Lung microvascular endothelial cell (primary cell): Measurements from ENCODE around the gene HSD17B11. TPM values are rescaled to one million over a fixed set of nuclear protein-coding genes. Genes with fewer than 3 reads are reported as not detected.
A peak's percentile ranks its signal among the peaks of the same experiment; 100 is the strongest.
"Not testable (repeated sequence)": the region's sequence is repeated elsewhere in the genome, so short reads cannot be mapped to it uniquely, and the experiment has no call there.

ENCODE experiments used
- DNase-seq, 2 donors: peaks; one replicate each; pipeline versions ENCODE4 v3.0.0 to v3.0.0-alpha.2; 2010; ENCODE audit warnings: low read depth in 2 of 2
- total RNA-seq: library from RNA; depleted of rRNA; stranded (reverse); fragments of >200 nt; gene quantifications from 2 replicates; pipeline ENCODE4 v1.2.1, GENCODE V29; 2014

HSD17B11 gene, protein sequence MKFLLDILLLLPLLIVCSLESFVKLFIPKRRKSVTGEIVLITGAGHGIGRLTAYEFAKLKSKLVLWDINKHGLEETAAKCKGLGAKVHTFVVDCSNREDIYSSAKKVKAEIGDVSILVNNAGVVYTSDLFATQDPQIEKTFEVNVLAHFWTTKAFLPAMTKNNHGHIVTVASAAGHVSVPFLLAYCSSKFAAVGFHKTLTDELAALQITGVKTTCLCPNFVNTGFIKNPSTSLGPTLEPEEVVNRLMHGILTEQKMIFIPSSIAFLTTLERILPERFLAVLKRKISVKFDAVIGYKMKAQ
- total RNA-seq, result 31.2 and 35.5 TPM in 2 replicates

DNA sequence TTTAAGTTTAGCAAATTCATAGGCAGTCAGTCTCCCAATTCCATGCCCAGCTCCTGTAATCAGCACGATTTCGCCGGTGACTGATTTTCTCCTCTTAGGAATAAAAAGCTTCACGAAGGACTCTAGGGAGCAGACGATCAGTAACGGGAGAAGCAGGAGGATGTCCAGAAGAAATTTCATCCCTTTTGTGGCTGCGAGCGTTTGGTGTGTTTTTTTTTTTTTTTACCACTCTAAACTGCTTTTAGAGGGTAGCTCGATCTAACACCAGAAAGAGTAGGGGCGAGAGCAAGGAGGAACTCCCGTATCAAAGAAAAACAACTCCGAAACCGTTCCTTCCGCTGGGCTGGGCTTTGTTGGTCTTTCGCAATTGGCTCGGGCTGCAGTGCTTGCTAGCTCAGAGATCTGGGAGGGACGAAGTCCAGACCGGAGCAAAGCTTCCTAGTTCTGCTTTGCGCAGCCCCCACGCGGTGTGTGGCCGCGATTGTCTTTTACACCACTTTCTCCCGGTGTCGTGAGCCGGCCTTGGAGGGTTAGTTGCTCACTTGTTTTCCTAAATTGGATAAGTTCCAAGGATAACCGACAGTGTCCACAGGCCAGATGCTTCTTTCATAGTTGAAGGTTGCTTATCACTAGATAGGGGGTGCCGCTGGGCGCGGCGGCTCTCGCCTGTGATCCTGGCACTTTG is at the start of gene HSD17B11:
TSS of gene HSD17B11 (minus strand) at position 298 of the 685 bp plus-strand sequence. CDS start at position 180, 118 bp downstream.
- peak; percentile 83 to 96 for DNase-seq

DNA sequence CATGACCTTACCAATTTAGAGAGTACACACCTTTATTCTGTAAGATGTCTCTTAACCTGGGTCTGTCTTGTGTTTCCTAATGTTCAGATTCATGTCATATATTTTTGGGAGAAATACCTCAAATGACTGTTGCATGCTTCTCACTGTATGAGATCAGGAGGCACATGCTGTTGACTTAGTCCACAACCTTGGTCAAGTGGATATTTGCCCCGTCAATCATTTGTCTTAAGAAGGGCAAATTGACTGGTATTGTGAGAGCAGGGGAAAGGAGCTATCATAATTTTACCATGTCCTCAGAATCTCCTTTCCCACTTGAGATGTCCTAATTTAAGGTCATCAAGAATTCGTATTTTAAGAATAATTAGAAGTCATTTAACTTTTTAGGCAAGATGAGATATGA is 42.4 kb upstream of the HSD17B11 start:
- DNase-seq, result no peak

DNA sequence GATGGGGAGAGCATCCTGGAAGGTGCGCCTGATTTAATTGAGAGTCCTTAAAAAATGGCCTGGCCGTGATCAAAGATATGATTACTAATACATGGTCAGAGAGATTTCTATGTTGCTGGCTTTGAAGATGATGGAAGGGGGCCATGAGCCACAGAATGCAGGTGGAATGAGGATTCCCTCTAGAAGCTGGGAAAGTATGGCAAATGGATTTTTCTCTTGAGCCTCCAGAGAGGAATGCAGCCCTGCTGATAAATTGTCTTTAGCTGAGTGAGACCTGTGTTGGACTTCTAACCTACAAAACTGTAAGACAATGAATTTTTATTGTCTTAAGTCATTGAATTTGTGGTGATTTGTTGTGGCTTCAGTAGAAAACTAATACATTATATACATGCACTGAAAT is 39.0 kb upstream of the HSD17B11 start:
- no peak for DNase-seq

DNA sequence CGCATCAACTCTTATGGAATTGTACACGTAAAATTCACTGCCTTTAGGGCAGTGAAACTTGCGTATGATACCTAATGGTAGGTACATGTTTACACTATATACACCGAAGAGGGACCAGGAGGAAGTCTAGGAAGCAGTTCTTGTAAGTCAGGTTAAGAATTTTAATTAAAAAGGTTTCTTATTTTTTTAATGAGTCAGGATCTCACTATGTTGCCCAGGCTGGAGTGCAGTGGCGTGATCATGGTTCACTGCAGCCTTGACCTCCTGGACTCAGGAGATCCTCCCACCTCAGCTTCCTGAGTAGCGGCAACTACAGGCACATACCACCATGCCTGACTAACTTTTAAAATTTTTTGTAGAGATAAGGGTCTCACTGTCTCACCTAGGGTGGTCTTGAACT is 38.0 kb upstream of the HSD17B11 start:
- no peak for DNase-seq

DNA sequence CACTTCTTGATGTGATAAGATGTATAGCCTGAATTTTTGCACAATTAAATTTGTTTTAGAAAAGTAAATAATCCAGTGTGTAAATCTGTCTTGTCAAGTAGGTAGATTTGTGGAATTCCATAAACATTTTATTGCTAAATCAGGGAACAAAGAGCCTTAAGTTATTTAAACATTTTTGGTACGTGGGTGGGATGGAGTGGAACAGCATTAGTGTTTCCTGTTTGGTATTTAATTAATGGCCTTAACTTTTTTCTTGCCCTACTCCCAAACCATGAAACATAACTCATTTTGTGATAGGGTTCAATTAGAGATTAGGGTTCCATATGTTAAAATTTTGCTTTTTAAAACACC is 36.5 kb upstream of the HSD17B11 start:
- DNase-seq, result no peak

DNA sequence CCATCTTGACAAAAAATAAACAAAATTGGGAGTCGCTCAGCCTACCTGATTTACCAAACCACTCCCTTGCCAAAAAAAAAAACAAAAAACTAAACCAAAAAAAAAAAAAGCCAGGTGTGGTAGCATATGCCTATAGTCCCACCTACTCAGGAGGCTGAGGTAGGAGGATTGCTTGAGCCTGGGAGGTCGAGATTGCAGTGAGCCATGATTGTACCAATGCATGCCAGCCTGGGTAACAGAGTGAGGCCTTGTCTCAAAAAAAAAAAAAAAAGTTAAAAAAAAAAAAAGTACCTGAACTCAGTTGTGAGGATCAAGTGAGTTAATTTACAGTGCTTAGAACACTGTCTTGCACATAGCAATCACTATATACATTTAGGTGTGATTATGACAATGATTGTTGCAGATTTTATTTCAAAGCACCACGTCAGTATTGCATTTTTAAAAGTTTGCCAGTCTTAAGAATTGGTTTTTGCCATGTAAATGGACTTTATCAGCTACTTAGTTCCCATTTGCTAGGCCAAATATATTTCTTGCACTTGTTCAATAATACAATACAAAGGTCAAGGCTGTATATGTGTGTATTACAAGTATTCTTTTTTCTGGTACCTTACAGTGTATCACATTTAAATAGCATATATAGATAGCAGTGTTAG is 36.0 kb upstream of the HSD17B11 start:
- DNase-seq, result no peak

DNA sequence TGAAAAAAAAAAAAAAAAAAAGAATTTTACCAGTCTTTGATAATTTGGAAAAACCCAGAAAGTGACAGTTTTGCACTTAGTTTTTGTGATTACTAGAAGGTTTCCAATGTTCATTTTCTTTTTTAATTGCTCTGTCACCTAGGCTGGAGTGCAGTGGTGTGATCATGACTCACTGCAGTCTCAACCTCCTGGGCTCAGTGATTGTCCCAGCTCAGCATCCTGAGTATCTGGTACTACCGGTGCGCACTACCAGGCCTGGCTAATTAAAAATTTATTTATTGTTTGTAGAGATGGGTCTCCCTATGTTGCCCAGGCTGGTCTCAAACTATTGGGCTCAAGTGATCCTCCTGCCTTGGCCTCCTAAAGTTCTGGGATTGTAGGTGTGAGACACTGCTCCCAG is 34.7 kb upstream of the HSD17B11 start:
- DNase-seq, result peak in 1 of 2 donors; percentile 9

DNA sequence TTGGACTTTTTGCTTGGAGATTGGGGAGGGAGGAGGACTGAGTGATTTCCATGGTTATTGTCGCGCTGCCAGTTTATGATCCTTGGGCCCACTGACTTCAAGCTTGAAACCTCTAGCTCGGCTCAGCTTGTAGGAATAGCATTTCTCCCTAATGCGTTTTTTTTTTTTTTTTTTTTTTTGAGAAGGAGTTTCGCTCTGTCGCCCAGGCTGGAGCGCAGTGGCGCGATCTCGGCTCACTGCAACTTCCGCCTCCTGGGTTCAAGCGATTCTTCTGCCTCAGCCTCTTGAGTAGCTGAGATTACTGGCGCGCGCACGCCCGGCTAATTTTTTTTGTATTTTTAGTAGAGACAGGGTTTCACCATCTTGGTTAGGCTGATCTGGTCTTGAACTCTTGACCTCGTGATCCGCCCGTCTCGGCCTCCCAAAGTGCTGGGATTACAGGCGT is 33.1 kb upstream of the HSD17B11 start:
- DNase-seq, result not testable (repeated sequence)

DNA sequence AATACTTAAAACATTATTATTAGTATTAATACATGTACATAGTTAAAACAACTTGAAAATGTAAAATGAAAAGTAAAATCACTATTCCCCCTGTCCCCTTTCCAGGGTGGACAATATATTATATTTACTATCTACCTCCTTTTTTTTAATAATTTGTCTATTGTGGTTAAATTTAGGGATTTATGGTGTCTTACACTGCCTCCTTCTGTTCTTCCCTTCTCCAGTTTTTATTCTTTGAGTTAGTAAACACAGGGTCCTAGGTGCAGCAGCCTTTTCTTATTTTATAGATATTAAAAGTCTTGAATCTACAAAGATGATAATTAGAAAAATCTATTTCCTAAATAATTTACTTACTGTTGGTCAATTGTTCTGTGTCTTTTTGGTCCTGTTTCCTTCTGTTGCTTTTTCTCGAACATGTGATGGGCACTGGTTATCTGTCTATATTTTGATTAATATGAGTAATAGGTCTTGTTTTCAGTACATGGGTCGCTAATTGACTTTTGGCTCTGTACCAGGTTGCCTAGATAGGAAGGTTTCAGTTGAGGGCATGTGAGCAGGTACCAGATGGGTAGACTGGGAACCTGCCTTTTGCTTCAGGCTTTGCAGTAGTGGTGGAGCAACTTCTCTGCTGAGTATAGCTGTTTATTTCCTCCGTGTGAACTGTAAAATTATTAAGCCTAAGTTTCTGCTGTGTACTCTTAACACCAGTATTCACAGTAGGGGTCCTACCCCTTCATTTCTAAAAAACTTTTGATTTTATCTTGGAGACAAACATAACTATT is 32.5 kb upstream of the HSD17B11 start:
- peak; percentile 3 to 40 for DNase-seq

DNA sequence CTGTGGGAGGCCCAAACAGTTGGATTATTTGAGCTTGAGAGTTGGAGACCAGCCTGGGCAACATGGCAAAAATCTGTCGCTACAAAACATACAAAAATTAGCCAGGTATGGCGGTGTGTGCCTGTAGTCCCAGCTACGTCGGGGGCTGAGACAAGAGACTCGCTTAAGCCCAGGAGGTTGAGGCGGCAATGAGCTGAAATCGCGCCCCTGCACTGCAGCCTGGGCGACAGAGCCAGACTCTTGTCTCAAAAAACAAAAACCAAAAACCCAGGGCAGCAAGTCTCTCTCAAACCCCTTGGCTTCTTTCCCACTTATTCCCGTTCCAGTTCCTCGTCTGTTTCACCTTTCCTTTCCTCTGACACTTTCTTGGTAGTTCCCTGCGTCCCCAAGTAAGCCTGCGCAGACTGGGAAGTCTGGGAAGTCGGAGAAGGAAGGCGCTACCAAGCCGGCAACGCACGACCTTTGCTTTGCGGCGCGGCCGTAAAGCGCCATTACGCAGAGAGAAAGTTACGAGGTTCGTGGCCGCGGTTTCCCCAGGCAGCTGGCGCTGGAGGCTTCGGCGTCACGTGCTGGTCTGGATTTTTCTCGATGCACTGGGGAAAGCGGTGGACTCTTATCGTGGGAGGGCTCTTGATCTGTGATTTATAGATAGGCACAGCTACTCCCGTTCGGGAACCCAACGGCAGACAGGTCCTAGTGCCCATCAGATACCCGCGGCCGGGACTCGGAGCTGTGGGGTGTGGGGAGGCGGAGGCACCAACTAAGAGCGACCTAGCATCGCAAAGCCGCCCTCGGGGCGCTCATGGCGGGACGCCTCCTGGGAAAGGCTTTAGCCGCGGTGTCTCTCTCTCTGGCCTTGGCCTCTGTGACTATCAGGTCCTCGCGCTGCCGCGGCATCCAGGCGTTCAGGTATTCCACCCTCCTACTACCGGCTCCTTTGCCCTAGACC is 31.4 kb upstream of the HSD17B11 start, which contains the start of gene NUDT9:
TSS of gene NUDT9 (plus strand) at position 470 of the 949 bp plus-strand sequence. CDS start at position 803, 333 bp downstream.
- DNase-seq, result peak; percentile 94

DNA sequence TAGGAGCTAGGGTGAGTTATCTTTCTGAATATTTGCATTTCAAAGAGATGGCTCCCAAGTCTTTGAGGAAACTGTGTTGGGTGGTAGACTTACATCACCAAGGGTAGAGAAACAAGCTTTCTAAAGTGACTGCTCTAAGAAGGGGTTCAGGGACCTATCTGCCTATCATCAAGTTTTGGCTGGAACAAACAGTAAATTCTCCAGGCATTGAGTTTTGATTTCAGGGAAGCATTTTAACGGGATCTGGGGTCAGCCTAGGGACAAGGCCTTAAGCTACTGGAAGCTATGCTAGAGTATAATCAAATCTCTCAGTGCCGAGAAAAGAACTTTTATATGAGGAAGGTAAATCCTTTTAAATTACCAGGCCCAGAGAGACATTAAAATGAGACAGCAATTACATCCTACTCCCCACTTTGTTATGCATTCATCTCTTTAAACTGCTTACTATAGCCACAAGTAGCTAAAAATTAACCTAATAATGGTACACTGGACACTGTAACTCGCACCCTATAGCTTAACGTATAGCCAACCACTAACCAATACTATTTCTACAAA is 29.4 kb upstream of the HSD17B11 start:
- no peak for DNase-seq

DNA sequence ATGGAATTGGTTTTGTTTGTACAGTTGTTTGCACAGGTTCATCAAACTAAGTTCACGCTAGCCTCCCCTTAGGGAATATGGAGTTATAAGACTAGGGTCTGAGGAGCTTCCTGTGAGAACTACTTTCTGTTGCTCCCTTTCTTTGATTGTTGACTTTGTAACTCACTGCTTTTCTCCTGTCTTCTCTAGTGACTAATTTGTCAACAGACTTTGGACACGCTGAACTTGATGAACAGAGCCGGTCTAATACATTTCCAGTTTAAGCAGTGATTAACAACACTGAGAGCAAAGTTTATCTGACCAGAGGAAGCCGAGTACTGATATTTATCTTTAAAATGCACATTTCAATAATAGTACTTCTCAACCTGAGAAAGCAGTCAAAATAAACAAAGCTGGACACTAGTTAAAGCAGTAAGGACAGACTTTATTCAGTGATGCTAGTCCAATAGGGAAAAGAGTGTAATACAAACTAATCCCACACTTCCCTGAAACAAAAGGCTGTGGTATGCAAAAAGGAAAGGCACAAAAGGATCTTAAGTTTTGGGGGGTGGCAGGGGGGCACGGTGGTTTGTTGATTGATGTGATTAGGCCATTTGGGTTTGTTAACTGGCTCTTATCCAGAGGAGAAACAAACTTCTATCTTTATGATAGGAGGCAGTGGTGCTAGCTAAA is 28.7 kb upstream of the HSD17B11 start:
- DNase-seq, result peak in 1 of 2 donors; percentile 36

DNA sequence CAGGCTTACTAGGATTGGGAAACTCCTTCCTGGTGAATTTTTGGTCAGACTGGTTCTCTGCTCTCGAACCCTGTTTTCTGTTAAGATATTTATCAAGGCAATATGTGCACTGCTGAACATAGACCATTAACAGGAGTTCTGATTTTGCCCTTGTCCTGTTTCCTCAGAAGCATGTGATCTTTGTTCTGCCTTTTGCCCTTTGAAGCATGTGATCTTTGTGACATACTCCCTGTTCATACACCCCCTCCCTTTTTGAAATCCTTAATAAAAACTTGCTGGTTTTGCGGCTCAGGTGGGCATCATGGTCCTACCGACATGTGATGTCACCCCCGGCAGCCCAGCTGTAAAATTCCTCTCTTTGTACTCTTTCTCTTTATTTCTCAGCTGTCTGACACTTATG is 27.4 kb upstream of the HSD17B11 start:
- not testable (repeated sequence) for DNase-seq

DNA sequence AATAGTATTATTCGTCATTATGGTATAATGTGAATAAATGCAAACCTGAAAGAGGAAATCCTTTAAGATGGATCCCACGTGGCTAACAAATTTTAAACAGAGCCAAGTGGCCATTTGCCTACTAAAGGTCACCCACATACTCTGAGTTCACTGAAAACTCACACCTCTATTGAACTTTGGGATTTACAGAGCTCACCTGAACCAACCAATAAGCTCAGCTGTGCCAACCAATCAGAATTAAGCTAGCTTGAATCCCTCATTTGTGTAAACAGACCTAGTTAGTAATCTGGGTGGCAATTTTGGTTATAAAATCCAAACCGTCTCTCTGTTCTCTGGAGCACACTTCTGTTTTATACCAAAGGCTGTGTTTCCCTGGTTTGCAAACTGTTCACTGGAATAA is 26.0 kb upstream of the HSD17B11 start:
- no peak for DNase-seq

DNA sequence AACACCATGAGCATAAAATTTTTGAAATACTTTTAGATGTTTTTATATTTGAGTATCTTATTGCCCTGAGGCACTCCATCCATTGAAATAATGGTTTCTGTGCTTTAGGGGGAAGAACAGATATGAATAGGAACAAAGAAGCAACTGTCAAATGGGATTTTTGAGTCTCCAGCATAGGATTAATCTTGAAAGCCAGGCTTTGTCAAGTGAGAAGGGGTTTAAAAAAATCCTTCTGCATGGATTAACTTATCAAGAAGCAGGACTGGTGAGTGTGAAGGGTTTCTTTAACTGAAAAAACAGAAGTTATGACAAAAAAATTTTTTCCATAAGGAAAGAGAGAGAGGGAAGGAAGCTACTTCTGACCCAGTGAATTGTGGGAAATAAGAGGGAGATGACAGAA is 23.8 kb upstream of the HSD17B11 start:
- DNase-seq, result no peak

DNA sequence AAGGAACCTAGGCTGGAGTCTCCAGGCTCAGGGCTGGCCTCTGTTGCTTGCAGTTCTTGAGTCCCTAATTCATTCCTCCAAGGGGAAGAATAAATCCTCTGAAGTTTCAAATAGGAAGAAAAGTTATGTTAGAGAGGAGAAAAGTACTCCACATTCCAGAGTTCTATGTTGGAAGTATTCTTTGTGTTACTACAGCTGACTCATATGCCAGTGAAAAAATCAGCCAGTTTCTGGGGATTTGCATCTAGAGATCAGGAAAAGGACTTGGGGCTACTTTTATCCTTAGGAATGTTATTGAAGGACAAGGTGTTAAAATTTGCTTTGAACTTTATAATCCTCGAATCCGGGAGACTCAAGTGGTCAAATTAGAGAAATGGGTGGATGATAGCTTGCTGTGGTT is 19.7 kb upstream of the HSD17B11 start:
- DNase-seq, result no peak

DNA sequence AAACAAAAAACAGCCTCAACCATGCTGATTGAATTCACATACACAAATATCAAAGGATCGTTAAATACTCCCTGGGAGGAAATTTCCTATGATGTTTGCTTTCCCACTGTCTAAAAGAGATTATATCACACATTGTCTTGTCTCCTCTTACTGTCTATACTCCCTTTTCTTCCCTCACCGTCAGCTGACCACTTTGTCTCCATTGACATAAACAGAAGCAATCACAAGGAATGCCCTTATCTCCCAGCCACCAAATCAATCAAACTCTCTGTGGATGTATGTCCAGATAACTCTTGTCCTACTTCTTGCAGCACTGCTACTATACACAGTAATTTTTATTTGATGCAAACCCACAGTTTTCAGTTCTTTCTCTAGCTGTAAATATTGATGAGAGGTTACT is 19.2 kb upstream of the HSD17B11 start:
- no peak for DNase-seq

DNA sequence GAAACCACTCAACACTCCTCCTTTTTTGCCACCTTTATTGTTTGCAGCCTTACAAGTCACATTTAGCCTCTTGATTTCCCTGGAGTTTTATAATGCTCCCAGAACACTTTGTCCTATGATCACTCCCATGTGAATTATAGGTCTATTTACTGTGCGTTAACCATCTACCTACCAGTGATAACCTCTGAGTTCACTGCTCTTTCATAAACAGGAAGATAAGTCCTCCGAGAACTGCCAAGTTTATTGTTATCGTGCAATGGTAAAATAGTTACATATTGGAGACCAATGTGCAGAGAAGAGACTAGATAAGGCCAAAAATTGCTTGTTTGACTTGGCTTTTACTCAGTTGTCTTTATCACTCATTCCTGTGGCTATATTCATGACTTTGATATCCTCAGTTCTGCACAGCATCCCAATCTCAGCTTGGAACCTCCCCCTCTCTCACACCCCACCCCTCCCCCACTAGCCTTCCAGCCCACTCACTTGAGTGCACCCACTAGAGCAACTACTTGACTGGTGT is 18.5 kb upstream of the HSD17B11 start:
- DNase-seq, result peak in 1 of 2 donors; percentile 79

DNA sequence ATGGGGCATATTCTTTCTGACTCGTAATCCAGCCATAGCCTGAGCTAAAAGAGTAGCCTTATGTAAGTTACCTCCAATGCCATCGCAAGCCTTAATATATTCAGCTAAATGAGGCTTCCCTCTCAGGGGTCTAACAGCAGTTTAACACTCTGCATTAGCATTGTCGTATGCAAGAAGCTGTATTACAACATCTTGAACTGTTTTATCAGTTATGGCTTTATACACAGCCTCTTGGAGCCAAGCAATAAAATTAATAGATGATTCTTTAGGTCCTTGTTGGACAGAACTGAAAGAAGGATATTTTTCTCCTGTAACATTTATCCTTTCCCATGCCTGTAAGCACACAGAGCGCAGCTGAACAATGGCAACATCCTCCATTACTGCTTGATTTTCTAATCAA is 15.9 kb upstream of the HSD17B11 start:
- DNase-seq, result not testable (repeated sequence)
